Measurements from ENCODE around the gene INSYN1.
"Not testable (repeated sequence)": the region's sequence is repeated elsewhere in the genome, so short reads cannot be mapped to it uniquely, and the experiment has no call there.

INSYN1 gene

DNA sequence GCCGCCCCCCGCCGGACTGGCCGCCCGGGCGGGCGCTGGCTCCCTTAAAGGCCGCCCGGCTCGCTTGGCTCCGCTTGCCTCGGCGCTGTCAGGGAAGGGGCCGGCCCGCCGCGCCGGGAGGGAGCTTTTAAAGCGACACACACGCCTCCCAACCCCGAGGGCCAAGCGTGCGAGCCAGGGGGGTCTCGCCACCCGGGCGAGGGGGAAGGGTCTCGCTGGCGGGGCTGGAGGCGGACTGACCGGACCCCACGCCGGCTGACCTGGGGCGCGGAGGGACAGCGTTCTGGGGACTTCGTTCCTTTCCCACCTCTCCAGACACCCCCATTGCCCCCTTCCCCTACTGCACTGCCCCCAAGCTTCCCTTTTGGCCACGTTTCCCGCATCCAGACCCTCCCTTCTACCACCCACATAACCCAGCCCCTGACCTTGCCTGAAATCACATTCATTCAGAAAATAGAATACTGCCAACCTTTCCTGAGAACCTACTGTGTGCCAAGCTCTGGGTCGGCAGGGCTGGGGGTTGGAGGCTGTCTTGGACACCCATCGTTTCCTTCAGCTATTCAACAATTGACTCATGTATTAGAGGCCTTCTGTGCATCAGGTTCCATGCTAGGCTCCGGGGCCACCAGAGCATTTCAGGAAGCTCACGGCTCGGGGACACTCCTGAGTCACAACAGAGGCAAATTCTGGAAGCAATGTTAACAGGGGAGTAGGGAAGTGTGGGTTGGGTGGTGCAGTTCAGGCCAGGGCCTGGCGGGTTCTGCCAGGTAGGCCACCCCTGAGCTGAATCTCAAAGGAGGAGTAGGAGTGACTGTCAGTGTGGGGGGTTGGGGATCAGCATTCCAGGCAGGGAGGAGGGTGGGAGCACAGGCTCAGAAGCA is at the start of gene INSYN1:
Gene INSYN1 (minus strand): TSS at position 102 of the 881 bp plus-strand sequence. CDS start 2,221 bp downstream, outside the sequence.
- DNase-seq (ENCODE audit: low read depth in 2 of 2) = no peak

DNA sequence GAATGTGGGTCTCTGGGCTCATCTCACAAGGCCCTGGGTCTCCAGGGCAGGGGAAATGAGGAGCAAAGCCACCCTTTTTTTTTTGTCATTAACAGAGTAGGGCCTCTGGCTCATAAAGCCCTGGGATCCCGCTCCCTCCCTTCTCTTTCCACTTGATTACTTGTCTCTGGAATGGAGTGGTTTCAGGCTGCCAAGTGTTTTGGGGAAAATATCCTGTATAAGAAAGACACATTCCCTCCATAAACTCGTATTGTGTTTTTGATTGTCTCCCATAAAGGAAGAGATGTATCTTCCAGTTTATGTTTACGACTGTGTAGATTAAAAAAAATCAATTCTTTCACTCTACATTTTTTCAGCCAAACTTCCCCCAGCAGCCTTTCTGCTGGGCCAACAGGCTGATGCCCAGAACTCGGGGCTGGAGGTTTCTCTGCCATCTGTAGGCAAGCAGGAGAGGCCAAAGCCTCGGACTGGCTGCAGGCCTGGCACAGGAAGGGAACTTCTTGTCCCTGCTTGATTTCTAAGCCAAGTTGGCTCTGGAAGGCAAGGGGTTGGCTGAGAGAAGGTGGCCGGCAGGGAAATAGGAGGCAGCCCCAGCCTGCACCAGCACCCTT is 49.4 kb upstream of the INSYN1 start:
- no peak for DNase-seq (ENCODE audit: low read depth in 2 of 2)

GRCh38 chr15:73800662-73801345 is 47.7 kb upstream of the INSYN1 start:
- no peak for DNase-seq (ENCODE audit: low read depth in 2 of 2)

GRCh38 chr15:73799466-73799865 is 46.3 kb upstream of the INSYN1 start:
- no peak for DNase-seq (ENCODE audit: low read depth in 2 of 2)

DNA sequence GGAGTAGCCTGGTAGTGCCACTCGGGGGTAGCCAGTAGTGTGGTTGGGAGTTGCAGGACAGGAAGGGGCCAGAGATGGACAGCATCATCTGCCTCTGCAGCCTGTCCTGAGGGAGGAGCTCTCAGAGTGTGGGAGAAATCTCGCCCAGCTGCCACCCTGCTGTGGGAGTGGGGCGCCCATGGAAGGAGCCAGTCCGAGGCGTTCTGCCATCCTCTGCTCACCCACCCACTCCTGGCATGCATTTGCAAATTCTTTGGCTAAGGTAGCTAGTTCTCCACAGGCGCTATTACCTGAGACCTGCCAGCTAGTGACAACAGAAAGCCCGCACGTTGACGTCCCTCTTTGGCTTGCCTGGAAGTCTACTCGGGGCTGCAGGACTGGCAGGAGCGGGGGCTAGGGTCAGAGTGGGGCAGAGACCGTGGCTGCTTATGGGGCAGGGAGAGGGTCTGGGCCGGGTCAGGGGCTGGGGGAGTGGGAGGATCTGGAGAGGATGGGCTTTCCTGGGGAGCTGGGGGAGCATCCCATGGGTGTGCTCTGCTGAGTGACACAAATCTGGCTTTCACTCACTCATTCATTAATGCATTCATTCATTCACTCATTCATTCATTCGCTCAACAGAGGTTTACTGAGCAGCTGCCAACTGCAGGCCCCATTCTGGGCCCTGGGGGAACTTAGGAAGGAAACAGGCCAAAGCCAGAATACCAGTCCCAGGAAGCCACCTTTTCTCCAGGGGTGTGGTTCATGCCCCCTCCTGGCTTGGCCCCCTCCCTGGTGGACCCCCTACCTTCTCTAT is 44.4 kb upstream of the INSYN1 start:
- no peak for DNase-seq (ENCODE audit: low read depth in 2 of 2)

- no peak for DNase-seq (ENCODE audit: low read depth in 2 of 2)
These were observed 43.2 kb upstream of the INSYN1 start for GRCh38 chr15:73796331-73796831.

DNA sequence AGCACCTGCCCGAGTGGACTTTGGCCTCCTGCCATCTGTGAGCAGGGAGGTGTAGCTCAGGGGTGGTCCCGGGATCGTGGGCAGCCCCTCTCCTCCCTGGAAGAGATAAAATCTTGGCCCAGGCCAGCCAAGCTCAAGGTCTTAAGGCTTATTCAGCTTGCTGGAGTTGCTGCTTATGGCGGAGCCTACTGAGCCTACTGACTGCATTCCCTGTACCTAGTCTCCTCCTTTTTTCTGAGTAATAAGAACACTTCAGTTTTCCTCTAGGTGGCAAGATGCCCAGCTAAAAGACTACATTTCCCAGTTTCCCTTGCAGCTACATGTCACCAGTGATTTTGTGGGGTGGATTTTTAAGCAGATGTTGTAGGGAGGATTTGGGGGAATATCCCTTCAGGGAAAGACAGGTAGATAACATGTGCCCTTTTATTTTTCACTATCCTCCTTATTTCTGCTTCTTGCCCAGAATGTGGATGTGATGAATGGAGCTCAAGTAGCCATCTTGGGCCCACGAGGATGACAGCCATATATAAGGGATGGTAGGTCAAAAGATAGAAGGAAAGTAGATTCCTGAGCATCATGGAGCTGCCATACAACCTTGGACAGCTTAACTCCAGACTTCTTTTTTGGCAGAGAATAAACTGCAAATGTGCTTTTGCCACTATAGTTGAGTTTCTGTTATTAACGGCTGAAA is 41.4 kb upstream of the INSYN1 start:
- no peak for DNase-seq (ENCODE audit: low read depth in 2 of 2)

DNA sequence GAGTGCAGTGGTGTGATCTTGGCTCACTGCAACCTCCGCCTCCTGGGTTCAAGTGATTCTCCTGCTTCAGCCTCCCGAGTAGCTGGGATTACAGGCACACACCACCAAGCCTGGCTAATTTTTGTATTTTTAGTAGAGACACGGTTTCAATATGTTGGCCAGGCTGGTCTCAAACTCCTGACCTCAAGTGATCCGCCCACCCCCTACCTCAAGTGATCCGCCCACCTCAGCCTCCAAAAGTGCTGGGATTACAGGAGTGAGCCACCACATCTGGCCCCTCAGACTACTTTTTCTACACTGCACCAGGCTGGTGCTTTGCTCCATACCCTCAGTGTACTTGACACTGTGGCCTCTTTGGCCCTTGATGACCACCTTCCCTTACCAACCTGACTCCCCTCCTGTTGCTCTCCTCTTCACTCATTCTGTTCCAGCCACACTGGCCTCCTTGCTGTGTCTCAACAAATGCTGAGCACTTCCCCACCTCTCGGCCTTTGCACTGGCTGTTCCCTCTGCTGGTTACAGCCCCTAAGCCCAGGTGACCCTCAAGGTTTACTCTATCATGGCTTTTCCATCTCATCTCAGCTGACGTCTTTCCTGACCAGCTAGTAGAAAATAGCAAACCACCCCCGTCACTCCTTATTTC is 39.9 kb upstream of the INSYN1 start:
- DNase-seq (ENCODE audit: low read depth in 2 of 2) = not testable (repeated sequence)

GRCh38 chr15:73792415-73792814 is 39.3 kb upstream of the INSYN1 start:
- no peak for DNase-seq (ENCODE audit: low read depth in 2 of 2)

GRCh38 chr15:73789521-73790240 is 36.5 kb upstream of the INSYN1 start:
- DNase-seq (ENCODE audit: low read depth in 2 of 2) = no peak

- DNase-seq (ENCODE audit: low read depth in 2 of 2) = no peak
These were observed 34.5 kb upstream of the INSYN1 start for GRCh38 chr15:73787621-73788020.

DNA sequence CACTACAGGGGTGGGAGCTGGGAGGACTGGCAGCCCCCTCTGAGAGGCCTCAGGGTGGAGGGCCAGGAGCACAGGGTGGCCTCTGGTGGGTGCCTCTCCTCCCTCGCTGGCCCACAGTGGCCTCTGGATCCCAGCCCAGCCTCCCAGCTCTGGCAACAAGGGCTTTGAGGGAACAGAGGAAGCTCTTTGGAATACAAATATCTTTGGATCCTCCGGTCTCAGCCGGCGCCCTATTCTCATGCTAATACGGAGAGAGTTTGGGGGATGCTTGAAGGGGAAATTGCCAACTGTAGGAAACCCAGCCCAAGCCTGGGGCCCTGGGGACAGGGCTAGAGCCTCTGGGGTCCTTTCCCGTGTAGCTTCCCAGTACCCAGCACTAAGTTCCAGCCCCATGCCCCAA is 33.4 kb upstream of the INSYN1 start:
- DNase-seq (ENCODE audit: low read depth in 2 of 2) = no peak

GRCh38 chr15:73785256-73786014 is 32.3 kb upstream of the INSYN1 start:
- not testable (repeated sequence) for DNase-seq (ENCODE audit: low read depth in 2 of 2)

DNA sequence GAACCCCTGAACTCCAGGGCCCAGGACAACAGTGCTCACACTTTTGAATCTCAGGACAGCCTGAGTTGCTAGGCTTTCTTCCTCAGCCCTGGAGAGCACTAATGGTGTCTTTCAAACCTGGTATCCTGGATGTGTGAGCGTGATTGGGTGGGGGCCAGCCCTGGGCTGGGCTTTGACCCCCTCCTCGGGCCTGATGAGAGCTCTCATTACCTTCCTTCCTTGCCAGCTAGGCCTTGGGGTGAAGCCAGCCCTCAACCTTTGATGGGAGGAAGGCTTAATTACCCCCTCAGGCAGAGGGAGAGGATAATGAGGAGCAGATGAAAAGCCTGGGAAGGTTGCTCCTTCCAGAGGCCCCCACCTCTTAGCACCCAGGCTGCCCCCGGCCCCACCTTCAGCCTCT is 31.1 kb upstream of the INSYN1 start:
- no peak for DNase-seq (ENCODE audit: low read depth in 2 of 2)

DNA sequence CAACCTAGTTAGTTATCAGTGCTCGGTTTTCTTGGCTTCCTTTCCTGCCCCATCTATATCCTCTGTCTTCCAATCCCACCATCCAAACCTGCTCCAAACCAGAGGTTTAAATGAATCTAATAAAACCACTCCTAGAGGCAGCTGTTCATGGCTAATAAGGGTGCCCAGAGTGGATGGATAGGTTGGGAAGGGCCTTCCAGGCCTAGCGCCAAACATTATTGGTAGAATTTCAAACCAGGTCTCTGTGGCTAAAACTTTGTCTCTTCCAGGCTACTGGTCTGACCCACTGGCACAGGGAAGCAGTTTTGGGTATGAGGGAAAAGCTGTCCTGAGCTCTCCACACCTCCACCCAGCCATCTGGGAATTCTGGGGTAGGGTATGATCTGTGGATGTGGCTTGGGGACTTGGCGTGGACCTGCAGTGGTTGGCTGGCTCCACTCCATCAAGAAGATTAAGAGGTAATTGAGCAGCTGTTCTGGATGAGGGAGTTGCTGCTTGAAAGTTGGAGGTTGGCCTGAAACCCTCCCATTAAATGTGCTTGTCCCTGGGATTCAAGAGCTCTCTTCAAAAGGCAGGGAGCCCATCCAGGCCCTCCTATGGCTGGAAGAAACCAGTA is 29.3 kb upstream of the INSYN1 start:
- DNase-seq (ENCODE audit: low read depth in 2 of 2) = no peak

DNA sequence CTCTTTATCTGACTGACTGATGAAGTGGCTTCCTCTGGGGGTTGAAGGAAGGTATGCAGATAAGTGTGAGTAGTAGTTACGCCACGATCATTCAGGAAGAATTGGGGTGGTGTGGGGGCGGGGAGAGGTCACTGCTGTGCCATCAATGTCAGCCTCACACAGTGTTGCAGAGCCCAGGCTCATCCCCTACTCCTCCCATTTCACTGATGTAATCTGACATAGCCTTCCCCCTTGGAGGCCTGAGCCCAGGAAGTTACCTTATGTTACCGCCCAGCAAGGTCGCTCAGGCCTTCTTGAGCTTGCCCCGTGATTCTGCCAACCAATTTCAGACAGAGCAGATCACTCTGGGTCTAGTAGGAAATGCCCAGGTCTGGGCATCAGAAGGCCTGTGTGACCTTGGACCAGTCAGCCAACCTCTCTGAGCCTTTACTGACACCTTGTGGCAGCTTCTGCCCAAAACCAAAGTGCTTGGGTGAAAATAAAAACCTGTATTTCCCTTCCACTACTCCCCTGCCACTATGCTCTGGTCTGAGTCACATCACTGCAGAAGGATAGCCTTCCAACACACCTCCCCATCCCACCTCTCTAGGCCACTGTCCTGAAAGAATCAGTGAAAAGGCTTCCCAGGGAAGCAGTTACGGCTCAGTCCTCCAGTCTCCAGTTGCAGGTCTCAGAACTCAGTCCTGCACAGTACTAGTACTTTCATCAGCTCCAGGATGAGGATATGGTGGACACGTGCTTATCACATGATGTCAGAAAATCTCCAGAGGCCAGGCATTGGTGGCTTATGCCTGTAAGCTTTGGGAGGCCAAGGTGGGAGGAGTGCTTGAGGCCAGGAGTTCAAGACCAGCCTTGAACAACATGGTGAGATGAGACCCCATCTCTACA is 28.1 kb upstream of the INSYN1 start:
- DNase-seq (ENCODE audit: low read depth in 2 of 2) = no peak

GRCh38 chr15:73779974-73780373 is 26.8 kb upstream of the INSYN1 start:
- DNase-seq (ENCODE audit: low read depth in 2 of 2) = no peak

DNA sequence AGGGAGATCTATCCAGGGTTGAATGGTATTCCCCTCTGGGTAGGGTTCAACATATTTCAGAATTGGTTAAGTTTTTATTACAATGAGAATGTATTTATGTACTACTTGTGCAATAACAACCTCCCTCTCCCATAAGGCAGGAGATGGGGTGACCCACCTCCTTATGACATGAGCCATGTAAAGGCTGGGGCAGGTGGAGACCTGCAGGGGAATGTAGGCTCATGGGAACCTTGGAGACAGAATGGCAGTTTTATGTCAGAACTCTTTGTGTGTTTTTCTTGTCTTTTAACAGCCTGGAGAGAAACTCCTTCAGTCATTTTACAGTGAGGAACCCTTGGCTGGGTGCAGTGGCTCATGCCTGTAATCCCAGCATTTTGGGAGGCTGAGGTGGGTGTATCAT is 24.6 kb upstream of the INSYN1 start:
- no peak for DNase-seq (ENCODE audit: low read depth in 2 of 2)

Data from stimulated activated CD4-positive, alpha-beta T cell treated with anti-CD3 and anti-CD28 coated beads, Interleukin-1b, Interleukin-23, amount 100 ng/mL, for 4 hours (primary cell).